Heart right ventricle (tissue), 16 donors: ENCODE measurements around the gene AIP. TPM values are rescaled to one million over a fixed set of nuclear protein-coding genes. Genes with fewer than 3 reads are reported as not detected.

ENCODE experiments used
- ATAC-seq, 8 donors: fragments of 200-7000 bp; cut with Tn5 transposase; one replicate each; pipeline ENCODE4 v1.9.1; 2020; ENCODE audit warnings: mild to moderate bottlenecking in 8 of 8, moderate library complexity in 8 of 8, moderate number of reproducible peaks in 1 of 8
- DNase-seq, 2 donors: peaks; one replicate each; pipeline ENCODE4 v3.0.0-alpha.2; 2020
- H3K27ac ChIP-seq, 10 donors: fragments of 200-600 bp; sonication (generic) in 2 of 10; one replicate each; pipeline versions ENCODE4 v1.5.0 to v1.8.0; 2020 to 2022; ENCODE audit warnings: mild to moderate bottlenecking in 3 of 10
- H3K27me3 ChIP-seq, 7 donors: fragments of 200-600 bp; one replicate each; pipeline ENCODE4 v1.8.0; 2021 to 2022; ENCODE audit warnings: mild to moderate bottlenecking in 2 of 7
- H3K36me3 ChIP-seq, 9 donors: fragments of 200-600 bp; sonication (generic) in 1 of 9; one replicate each; pipeline versions ENCODE4 v1.5.0 to v1.8.0; 2020 to 2022; ENCODE audit warnings: mild to moderate bottlenecking in 2 of 9
- H3K4me1 ChIP-seq, 9 donors: fragments of 200-600 bp; sonication (generic) in 1 of 9; one replicate each; pipeline versions ENCODE4 v1.5.0 to v1.8.0; 2020 to 2022; ENCODE audit warnings: mild to moderate bottlenecking in 4 of 9
- H3K4me3 ChIP-seq, 10 donors: fragments of 200-600 bp; sonication (generic) in 2 of 10; one replicate each; pipeline versions ENCODE4 v1.5.0 to v1.8.0; 2020 to 2022; ENCODE audit warnings: mild to moderate bottlenecking in 7 of 10, moderate library complexity in 2 of 10
- H3K9me3 ChIP-seq, 11 donors: fragments of 200-600 bp in 10 of 11; sonication (generic) in 2 of 11; one replicate each; pipeline versions ENCODE4 v1.5.0 to v1.8.0; 2013 to 2022; ENCODE audit warnings: mild to moderate bottlenecking in 2 of 11, control low read depth in 1 of 11, moderate library complexity in 1 of 11
- WGBS, 2 donors: extraction: QIAGEN DNeasy Blood & Tissue Kit; methylation state at CpG; one replicate each; pipeline ENCODE4 v1.1.7; 2013; ENCODE audit warnings: inconsistent platforms in 1 of 2; 5-methylcytosine and 5-hydroxymethylcytosine counted together
- intact Hi-C, 10 donors: fragments of 100-400 bp; cut with DNase I; formaldehyde crosslinking; loops; one replicate each; pipeline versions ENCODE4 v1.11.1 to v1.14.2; 2022
- polyA plus RNA-seq, 2 donors: library from polyadenylated mRNA; stranded (reverse); fragments of 200-250 nt; gene quantifications; one replicate each; pipeline ENCODE4 v1.2.3, GENCODE V29; 2013
- total RNA-seq, 10 donors: library from RNA; stranded (reverse); fragmentation: NEBNext Ultra II Directional in 3 of 10; extraction: Animal tissue kit (Norgen Biotek cat#: 25700) in 3 of 10; gene quantifications; one replicate each; pipeline versions ENCODE4 v1.2.1 to v1.2.4, GENCODE V29; 2021 to 2023
- TF ChIP-seq, protein P1 (sequence below), 9 donors: fragments of 200-600 bp; sonication (generic) in 2 of 9; IDR thresholded peaks; one replicate each; pipeline versions ENCODE4 v1.5.0 to v1.8.0; 2021 to 2022; ENCODE audit warnings: antibody characterized with exemption in 9 of 9, mild to moderate bottlenecking in 5 of 9, moderate library complexity in 1 of 9
- donor health status: Arrhythmogenic right ventricular cardiomyopathy.
- donor health status: ischemic (EF 13 %, LVEDD 7.1; RV severe dilation, severe dysfunction).
- donor health status: healthy with polysubstance abuse.
- donor health status: DM: no; HTN: yes; CAD: no.
- donor health status: DM: no; HTN: no; CAD: no.
- donor health status: ischemic (EF 25% LVEDD 6.9; RV normal size, moderate dysfunction).
- donor health status: ischemic (EF 25% LVEDD 5.7; RV mildly dilated, moderate dysfunction).
- donor health status: healthy.
- donor health status: DM: yes; HTN: yes; CAD: no.
- donor health status: Ischemic cardiomyopathy.
- donor health status: ischemic (EF 35%, LVEDD 5.7; RV mildly dilated, moderate dysfunction).
- donor health status: nonischemic (EF 11% LVEDD 7.7; RV severe dilation, severe dysfunction).
- donor health status: DM: yes; HTN: yes; CAD: no.
- donor health status: PGD.
- donor health status: ischemic (EF 29% LVEDD 5.4; RV normal size, mild dysfunction).
- donor health status: nonischemic (EF 23%, LVEDD 6.1; RV moderate dilation, normal function).

Gene AIP
- total and polyA plus RNA-seq, 12 donors, result 37.5 to 104 (median 52.3) TPM

DNA sequence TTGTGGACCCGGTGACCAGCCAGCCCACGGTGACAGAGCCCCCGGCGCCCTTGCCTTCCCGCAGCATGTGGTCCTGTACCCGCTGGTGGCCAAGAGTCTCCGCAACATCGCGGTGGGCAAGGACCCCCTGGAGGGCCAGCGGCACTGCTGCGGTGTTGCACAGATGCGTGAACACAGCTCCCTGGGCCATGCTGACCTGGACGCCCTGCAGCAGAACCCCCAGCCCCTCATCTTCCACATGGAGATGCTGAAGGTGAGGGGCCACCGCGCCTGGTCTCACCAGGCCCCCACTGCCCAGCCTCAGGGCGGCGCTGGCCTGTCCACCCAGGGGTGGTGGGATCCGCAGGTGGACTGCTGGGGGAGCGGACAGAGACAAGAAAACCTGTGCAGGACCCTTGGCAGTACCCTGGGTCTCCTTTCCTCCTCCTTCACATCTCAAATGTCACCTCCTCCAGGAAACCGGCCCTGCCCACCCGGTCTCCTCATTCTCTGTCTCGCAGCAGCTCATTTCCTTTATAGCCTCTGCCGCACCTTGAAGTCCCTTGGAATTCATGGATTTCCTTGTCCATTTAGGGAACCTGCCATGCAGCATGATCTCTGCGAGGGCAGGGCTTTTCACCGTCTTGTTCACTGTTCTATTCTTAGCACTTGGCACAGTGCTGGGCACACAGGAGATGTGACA lies 6.5 kb downstream of the AIP start:
- DNase-seq (no peak), ATAC-seq (no peak)
- Histone ChIP-seq H3K27me3 (no peaks in the 10 kb centered on the region), H3K36me3 (peaks cover 0 to 77% (median 45%) of the 10 kb centered on the region in 9 donors), H3K4me1 (peaks cover 0 to 29% (median 10%) of the 10 kb centered on the region in 9 donors), H3K4me3 (no peak overlapping the region), H3K9me3 (no peaks in the 10 kb centered on the region), H3K27ac (no peak overlapping the region)
- TF ChIP-seq, protein P1, sequence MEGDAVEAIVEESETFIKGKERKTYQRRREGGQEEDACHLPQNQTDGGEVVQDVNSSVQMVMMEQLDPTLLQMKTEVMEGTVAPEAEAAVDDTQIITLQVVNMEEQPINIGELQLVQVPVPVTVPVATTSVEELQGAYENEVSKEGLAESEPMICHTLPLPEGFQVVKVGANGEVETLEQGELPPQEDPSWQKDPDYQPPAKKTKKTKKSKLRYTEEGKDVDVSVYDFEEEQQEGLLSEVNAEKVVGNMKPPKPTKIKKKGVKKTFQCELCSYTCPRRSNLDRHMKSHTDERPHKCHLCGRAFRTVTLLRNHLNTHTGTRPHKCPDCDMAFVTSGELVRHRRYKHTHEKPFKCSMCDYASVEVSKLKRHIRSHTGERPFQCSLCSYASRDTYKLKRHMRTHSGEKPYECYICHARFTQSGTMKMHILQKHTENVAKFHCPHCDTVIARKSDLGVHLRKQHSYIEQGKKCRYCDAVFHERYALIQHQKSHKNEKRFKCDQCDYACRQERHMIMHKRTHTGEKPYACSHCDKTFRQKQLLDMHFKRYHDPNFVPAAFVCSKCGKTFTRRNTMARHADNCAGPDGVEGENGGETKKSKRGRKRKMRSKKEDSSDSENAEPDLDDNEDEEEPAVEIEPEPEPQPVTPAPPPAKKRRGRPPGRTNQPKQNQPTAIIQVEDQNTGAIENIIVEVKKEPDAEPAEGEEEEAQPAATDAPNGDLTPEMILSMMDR (IDR thresholded peaks at IDR 0.05), result no peak
- 83 to 87% methylated on average over 24 to 25 of the region's 25 CpGs for WGBS, 2 donors
- intact Hi-C loops, result no loop called here

DNA sequence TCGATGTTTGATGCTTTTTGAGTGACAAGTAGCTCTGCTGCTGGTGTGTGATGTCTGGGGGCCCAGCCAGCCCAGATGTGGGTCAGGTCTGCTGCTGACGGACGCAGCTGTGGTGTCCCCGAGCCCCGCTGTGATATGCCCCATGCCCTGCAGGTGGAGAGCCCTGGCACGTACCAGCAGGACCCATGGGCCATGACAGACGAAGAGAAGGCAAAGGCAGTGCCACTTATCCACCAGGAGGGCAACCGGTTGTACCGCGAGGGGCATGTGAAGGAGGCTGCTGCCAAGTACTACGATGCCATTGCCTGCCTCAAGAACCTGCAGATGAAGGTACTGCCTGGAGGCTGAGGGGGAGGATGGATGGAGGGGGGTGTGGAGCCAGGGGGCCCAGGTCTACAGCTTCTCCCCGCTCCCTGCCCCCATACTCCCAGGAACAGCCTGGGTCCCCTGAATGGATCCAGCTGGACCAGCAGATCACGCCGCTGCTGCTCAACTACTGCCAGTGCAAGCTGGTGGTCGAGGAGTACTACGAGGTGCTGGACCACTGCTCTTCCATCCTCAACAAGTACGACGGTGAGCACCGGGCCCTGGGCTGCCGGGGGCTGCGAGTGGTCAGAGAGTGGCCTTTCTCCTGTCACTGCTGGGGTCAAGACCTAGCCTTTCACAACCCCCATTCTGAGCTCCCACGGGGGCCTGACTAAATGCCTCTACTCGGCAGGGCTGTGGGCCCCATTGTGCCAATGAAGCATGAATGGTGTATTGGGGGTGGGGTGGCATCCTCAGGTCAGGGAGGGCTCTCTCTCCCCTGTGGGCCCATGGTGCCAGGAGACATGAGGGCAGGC lies 7.3 kb downstream of the AIP start:
- H3K9me3 ChIP-seq, result no peaks in the 10 kb centered on the region
- H3K27me3 ChIP-seq, result no peaks in the 10 kb centered on the region
- H3K27ac ChIP-seq, result no peak overlapping the region
- H3K4me1 ChIP-seq, result peaks cover 0 to 21% (median 2%) of the 10 kb centered on the region in 9 donors
- 84 to 88% methylated on average over 23 of the region's 23 CpGs for WGBS, 2 donors
- intact Hi-C loops, result no loop called here
- no peak for ATAC-seq
- no peak for DNase-seq
- H3K36me3 ChIP-seq, result peaks cover 0 to 82% (median 47%) of the 10 kb centered on the region in 9 donors
- H3K4me3 ChIP-seq, result no peak overlapping the region
- TF ChIP-seq, protein P1 (IDR thresholded peaks at IDR 0.05), result no peak

DNA sequence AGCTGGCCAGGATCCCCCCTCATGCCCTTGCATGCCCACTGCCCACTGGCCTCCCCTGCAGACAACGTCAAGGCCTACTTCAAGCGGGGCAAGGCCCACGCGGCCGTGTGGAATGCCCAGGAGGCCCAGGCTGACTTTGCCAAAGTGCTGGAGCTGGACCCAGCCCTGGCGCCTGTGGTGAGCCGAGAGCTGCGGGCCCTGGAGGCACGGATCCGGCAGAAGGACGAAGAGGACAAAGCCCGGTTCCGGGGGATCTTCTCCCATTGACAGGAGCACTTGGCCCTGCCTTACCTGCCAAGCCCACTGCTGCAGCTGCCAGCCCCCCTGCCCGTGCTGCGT lies 7.9 kb downstream of the AIP start:
- Histone ChIP-seq H3K9me3 (no peaks in the 10 kb centered on the region), H3K27me3 (no peaks in the 10 kb centered on the region), H3K4me1 (peaks cover 0 to 15% (median 0%) of the 10 kb centered on the region in 9 donors), H3K4me3 (no peak overlapping the region), H3K36me3 (peaks cover 0 to 88% (median 53%) of the 10 kb centered on the region in 9 donors), H3K27ac (no peak overlapping the region)
- intact Hi-C loops, result no loop called here
- TF ChIP-seq, protein P1 (IDR thresholded peaks at IDR 0.05), result no peak
- DNase-seq, result no peak
- ATAC-seq, result no peak
- 80 to 82% methylated on average over 15 of the region's 15 CpGs for WGBS, 2 donors

DNA sequence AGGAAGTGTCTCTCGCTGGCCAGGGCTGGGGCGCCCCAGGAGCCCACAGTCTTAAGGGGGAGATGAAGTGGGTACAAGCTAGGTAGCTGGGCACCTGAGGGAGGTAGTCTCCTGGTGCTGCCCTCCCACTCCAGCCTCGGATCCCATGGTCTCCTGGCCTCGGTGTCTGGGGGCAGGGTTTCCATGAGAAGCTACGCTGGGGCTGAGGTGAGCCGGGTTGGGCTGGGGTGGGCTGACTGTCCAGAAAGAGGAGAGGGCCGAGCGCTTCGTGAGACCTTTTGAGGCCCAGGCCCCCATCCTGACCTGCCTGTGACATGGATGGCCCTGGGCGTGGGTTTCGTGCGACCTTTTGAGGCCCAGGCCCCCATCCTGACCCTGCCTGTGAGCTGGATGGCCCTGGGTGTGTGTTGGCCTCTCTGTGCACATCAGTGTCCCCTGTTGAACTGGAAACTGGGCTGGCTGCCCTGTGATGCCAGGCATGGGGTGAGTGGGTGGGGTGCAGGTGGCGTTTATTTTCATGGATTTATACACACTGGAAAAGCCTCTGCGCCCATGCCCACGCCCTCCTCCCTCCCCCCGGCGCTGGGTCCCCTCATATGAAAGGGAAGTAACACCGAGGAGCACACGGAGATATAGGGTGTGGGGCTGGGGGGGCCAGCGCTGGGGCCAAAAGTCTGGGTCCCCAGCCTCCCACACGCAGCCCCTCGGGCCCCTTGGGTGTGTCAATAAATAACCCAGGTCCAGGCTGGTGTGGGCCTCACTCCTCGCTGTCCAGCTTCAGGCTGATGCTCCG lies 8.6 kb downstream of the AIP start:
- no peak for DNase-seq
- intact Hi-C loops, result no loop called here
- Histone ChIP-seq H3K27ac (no peak overlapping the region), H3K4me3 (no peak overlapping the region), H3K27me3 (no peaks in the 10 kb centered on the region), H3K36me3 (peaks cover 0 to 96% (median 57%) of the 10 kb centered on the region in 9 donors), H3K9me3 (no peaks in the 10 kb centered on the region), H3K4me1 (peaks cover 0 to 7% (median 0%) of the 10 kb centered on the region in 9 donors)
- 86 to 89% methylated on average over 24 of the region's 24 CpGs for whole genome bisulfite sequencing, 2 donors
- TF ChIP-seq, protein P1 (IDR thresholded peaks at IDR 0.05), result no peak
- ATAC-seq, result peak in 1 of 8 donors; percentile 6
